Fibroblast of pulmonary artery (primary cell): Measurements from ENCODE around the gene GFRA1.
A peak's percentile ranks its signal among the peaks of the same experiment; 100 is the strongest.

Experiments used
- DNase-seq: peaks from one replicate; pipeline ENCODE4 v3.0.0-alpha.2; 2010; ENCODE audit warnings: low read depth
- H3K4me3 ChIP-seq: replicated peaks from 2 replicates; pipeline ENCODE4 v1.5.1; 2011; ENCODE audit warnings: low read depth, mild to moderate bottlenecking, control low read depth, low read length, moderate library complexity
- TF ChIP-seq, protein P1 (sequence below): IDR thresholded peaks from 2 replicates; pipeline ENCODE4 v1.5.1; 2011; ENCODE audit warnings: mild to moderate bottlenecking, control low read depth, low read length, inconsistent platforms; ENCODE audit errors: missing control alignments

The GFRA1 gene

DNA sequence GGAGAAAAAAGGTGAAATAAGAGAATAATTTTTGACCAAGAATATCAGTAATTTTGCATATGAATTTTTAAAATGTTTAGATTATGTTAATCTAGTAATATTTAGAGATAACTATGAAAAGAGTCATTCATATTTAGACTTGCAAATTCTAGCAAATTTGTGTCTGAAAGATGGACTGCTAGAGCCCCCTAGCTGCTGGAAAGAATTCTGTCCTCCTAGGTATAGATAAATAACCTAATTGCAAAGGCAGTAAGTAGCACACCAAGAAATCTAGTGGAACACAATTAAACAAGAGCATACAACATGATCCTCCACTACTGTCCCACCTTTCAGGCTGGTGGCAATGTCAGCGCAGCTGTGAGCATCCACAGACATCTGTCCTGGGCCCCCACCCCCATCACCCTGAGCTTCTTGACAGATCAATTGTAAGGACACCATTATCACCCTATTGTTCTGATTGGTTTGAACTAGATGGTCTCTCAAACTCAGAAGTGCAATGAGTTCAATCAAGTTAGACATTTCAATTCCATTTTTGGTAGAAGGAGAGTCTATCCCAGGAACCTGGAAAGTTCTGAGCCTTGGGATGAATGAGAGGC, 15.0 kb upstream of the GFRA1 start:
- TF ChIP-seq, protein P1, sequence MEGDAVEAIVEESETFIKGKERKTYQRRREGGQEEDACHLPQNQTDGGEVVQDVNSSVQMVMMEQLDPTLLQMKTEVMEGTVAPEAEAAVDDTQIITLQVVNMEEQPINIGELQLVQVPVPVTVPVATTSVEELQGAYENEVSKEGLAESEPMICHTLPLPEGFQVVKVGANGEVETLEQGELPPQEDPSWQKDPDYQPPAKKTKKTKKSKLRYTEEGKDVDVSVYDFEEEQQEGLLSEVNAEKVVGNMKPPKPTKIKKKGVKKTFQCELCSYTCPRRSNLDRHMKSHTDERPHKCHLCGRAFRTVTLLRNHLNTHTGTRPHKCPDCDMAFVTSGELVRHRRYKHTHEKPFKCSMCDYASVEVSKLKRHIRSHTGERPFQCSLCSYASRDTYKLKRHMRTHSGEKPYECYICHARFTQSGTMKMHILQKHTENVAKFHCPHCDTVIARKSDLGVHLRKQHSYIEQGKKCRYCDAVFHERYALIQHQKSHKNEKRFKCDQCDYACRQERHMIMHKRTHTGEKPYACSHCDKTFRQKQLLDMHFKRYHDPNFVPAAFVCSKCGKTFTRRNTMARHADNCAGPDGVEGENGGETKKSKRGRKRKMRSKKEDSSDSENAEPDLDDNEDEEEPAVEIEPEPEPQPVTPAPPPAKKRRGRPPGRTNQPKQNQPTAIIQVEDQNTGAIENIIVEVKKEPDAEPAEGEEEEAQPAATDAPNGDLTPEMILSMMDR = peak; percentile 69
- DNase-seq = peak; percentile 67
- H3K4me3 ChIP-seq = no peak overlapping the region

- no peak overlapping the region for H3K4me3 ChIP-seq
- no peak for DNase-seq
- TF ChIP-seq, protein P1 = no peak
Observed at GRCh38 chr10:116286626-116287200, 13.7 kb upstream of the GFRA1 start.

GRCh38 chr10:116281775-116282174, 8.8 kb upstream of the GFRA1 start:
- H3K4me3 ChIP-seq = no peak overlapping the region
- DNase-seq = no peak
- TF ChIP-seq, protein P1 = no peak

GRCh38 chr10:116278846-116279245, 5.8 kb upstream of the GFRA1 start:
- TF ChIP-seq, protein P1 = no peak
- DNase-seq = no peak
- no peak overlapping the region for H3K4me3 ChIP-seq

DNA sequence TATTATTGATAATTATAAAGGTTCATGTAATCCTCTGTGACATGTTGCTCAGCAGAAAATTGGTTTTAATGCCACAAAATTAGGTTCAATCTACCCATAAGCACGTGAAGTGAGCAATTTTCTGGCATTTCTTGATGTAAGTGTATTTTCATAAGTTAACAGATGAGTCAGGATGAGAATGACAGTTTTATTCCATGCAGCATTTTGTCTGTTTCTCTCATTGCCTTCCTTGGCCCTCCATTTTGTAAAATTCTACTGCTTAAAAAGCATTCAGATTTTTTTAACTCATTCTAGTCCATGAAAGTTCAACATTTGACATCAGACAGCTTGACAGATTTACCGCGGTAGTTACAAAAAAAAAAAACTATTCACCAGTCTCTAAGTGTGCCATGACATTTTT, 4.0 kb upstream of the GFRA1 start:
- no peak overlapping the region for H3K4me3 ChIP-seq
- TF ChIP-seq, protein P1 = no peak
- DNase-seq = no peak

GRCh38 chr10:116274064-116274904, 1.3 kb upstream of the GFRA1 start:
- no peak overlapping the region for H3K4me3 ChIP-seq
- DNase-seq = no peak

More at GRCh38 chr10:116274064-116274904, 1.3 kb upstream of the GFRA1 start:
- TF ChIP-seq, protein P1 = no peak
